HepG2 (cell line): ENCODE results near the gene APOC4. TPM values are rescaled to one million over a fixed set of nuclear protein-coding genes. Genes with fewer than 3 reads are reported as not detected.

Source experiments
- ATAC-seq: fragments of 200-7000 bp; cut with Tn5 transposase; 3 replicates; pipeline ENCODE4 v1.9.1; 2020; ENCODE audit warnings: mild to moderate bottlenecking, moderate library complexity
- BruUV-seq: library from RNA; stranded (reverse); fragments of 400-500 nt; replicated peaks from 2 replicates; lab custom pipeline; 2021; lab: Mats Ljungman, UMichigan
- CTCF ChIA-PET: fragments of 300-600 bp; formaldehyde crosslinking; extraction: SDS; loops from one replicate; lab custom pipeline; 2021; ENCODE audit warnings: low total read pairs, inconsistent platforms, low intra/inter-chr PET ratio; lab: Yijun Ruan, JAX
- POLR2A ChIA-PET: fragments of 350-600 bp; sonication (Branson Sonifier 250); formaldehyde crosslinking; loops from one replicate; lab custom pipeline; 2020; ENCODE audit warnings: antibody characterized with exemption, inconsistent platforms; lab: Yijun Ruan, JAX
- DNase-seq: peaks from one replicate; pipeline ENCODE4 v3.0.0-alpha.2; 2015; ENCODE audit warnings: low spot score
- FAIRE-seq: peaks from 3 replicates; lab custom pipeline; 2011; peaks lifted over from hg19 to GRCh38; lab: Jason Lieb, UNC
- H2AFZ ChIP-seq: one replicate; pipeline ENCODE4 v1.6.1; 2011; ENCODE audit warnings: low read length, inconsistent platforms
- H3K27ac ChIP-seq: fragments of 300-600 bp; 3 replicates; pipeline ENCODE4 v1.8.0; 2011; ENCODE audit warnings: mixed run types, mild to moderate bottlenecking, mixed read lengths, low read length, inconsistent platforms; ENCODE audit not compliant: insufficient read depth; ENCODE audit errors: extremely low read length
- H3K27me3 ChIP-seq, 2 experiments: fragments of 200-600 bp in 1 of 2; 2 replicates in 1 of 2; 3 replicates in 1 of 2; pipeline versions ENCODE4 v1.6.0 to v1.8.0; 2011; ENCODE audit warnings: low read length in 2 of 2, mild to moderate bottlenecking in 2 of 2, moderate library complexity in 2 of 2, inconsistent platforms in 1 of 2; ENCODE audit not compliant: insufficient read depth in 2 of 2, control insufficient read depth in 1 of 2
- H3K36me3 ChIP-seq, 2 experiments: fragments of 200-600 bp in 1 of 2; replicated peaks in 1 of 2; 2 replicates in 1 of 2; 3 replicates in 1 of 2; pipeline versions ENCODE4 v1.5.1 to v1.8.0; 2011; ENCODE audit warnings: low read length in 2 of 2, inconsistent platforms in 1 of 2; ENCODE audit not compliant: insufficient read depth in 2 of 2, control insufficient read depth in 1 of 2
- H3K4me1 ChIP-seq: 2 replicates; pipeline ENCODE4 v1.5.1; 2012; ENCODE audit warnings: low read length, inconsistent platforms; ENCODE audit not compliant: insufficient read depth
- H3K4me2 ChIP-seq: 2 replicates; pipeline ENCODE4 v1.6.0; 2011; ENCODE audit warnings: low read depth, low read length, inconsistent platforms
- H3K4me3 ChIP-seq, 3 experiments: fragments of 200-600 bp in 1 of 3; sonication (generic), shearing (Covaris generic) in 1 of 3; replicated peaks in 1 of 3; 2 replicates each; pipeline ENCODE4 v1.5.1; 2011 to 2016; ENCODE audit warnings: low read length in 3 of 3, inconsistent platforms in 2 of 3, low read depth in 2 of 3, mild to moderate bottlenecking in 2 of 3, control low read depth in 1 of 3, mixed read lengths in 1 of 3; ENCODE audit not compliant: insufficient read depth in 1 of 3
- H3K79me2 ChIP-seq: one replicate; pipeline ENCODE4 v1.6.1; 2011; ENCODE audit warnings: low read length, inconsistent platforms; ENCODE audit not compliant: insufficient read depth
- H3K9ac ChIP-seq: 2 replicates; pipeline ENCODE4 v1.6.0; 2011; ENCODE audit warnings: mild to moderate bottlenecking, low read depth, low read length, inconsistent platforms; ENCODE audit not compliant: insufficient read depth
- H3K9me3 ChIP-seq: 2 replicates; pipeline ENCODE4 v1.5.1; 2012; ENCODE audit warnings: mild to moderate bottlenecking, low read length
- H4K20me1 ChIP-seq: 2 replicates; pipeline ENCODE4 v1.6.0; 2011; ENCODE audit warnings: inconsistent platforms, mild to moderate bottlenecking, low read length, moderate library complexity; ENCODE audit not compliant: insufficient read depth
- ONECUT2 ChIP-seq: sonication (generic); formaldehyde crosslinking; IDR thresholded peaks from 2 replicates; pipeline ENCODE4 v1.4.0; 2020; ENCODE audit warnings: missing genetic modification reagents
- RORA ChIP-seq: sonication (generic); formaldehyde crosslinking; IDR thresholded peaks from 2 replicates; pipeline ENCODE4 v1.5.0; 2020; ENCODE audit warnings: mild to moderate bottlenecking, missing genetic modification reagents, moderate library complexity
- SOX5 ChIP-seq: IDR thresholded peaks from 2 replicates; pipeline ENCODE4 v1.6.1; 2016; ENCODE audit warnings: borderline replicate concordance
- ZNF10 ChIP-seq: sonication (generic); formaldehyde crosslinking; IDR thresholded peaks from 2 replicates; pipeline ENCODE4 v1.4.0; 2020; ENCODE audit warnings: mild to moderate bottlenecking, low read depth, missing genetic modification reagents, borderline replicate concordance
- ZNF17 ChIP-seq: sonication (generic); formaldehyde crosslinking; IDR thresholded peaks from 2 replicates; pipeline ENCODE4 v1.5.0; 2020; ENCODE audit warnings: mild to moderate bottlenecking, missing genetic modification reagents
- ZNF230 ChIP-seq: sonication (generic); formaldehyde crosslinking; IDR thresholded peaks from 2 replicates; pipeline ENCODE4 v1.4.0; 2020; ENCODE audit warnings: mild to moderate bottlenecking, missing genetic modification reagents
- ZNF430 ChIP-seq: sonication (generic); formaldehyde crosslinking; IDR thresholded peaks from 2 replicates; pipeline ENCODE4 v1.9.0; 2021; ENCODE audit warnings: mild to moderate bottlenecking, missing genetic modification reagents
- ZNF552 ChIP-seq: sonication (generic); formaldehyde crosslinking; IDR thresholded peaks from 2 replicates; pipeline ENCODE4 v1.9.0; 2022; ENCODE audit warnings: missing genetic modification reagents, mild to moderate bottlenecking, borderline replicate concordance
- ZNF768 ChIP-seq: sonication (generic); formaldehyde crosslinking; IDR thresholded peaks from 2 replicates; pipeline ENCODE4 v1.4.0; 2020; ENCODE audit warnings: missing genetic modification reagents
- ZNF83 ChIP-seq: sonication (generic); formaldehyde crosslinking; IDR thresholded peaks from 2 replicates; pipeline ENCODE4 v1.4.0; 2020; ENCODE audit warnings: missing genetic modification reagents, mild to moderate bottlenecking, borderline replicate concordance
- WGBS: methylation state at CpG from one replicate; pipeline ENCODE4 v1.1.6; 2017; ENCODE audit warnings: low lambda C conversion rate; 5-methylcytosine and 5-hydroxymethylcytosine counted together
- in situ Hi-C: cut with HindIII; loops from 2 replicates; pipeline ENCODE4 v1.10.0; 2017; ENCODE audit warnings: low pct_unique_long_range_greater_than_20kb; ENCODE audit not compliant: extremely low pct_ligation_motif_present
- intact Hi-C: fragments of 100-400 bp; cut with micrococcal nuclease; formaldehyde crosslinking; loops from one replicate; pipeline ENCODE4 v1.10.0; 2022; ENCODE audit not compliant: unreplicated experiment
- polyA plus RNA-seq, 8 experiments: library from polyadenylated mRNA; depleted of rRNA in 3 of 8; stranded (reverse) in 7 of 8; unstranded in 1 of 8; fragments of >200 nt; fragmentation: Illumina TruSeq in 4 of 8; extraction: Trizol in 4 of 8; gene quantifications; 2 replicates each; pipeline versions ENCODE4 v1.2.1 to v1.2.3, GENCODE V29; 2011 to 2016; ENCODE audit warnings: low read depth in 4 of 8, missing spikeins in 1 of 8, mixed read lengths in 1 of 8; ENCODE audit not compliant: insufficient read depth in 1 of 8
- total RNA-seq, 5 experiments: library from RNA; depleted of rRNA; stranded (reverse); fragments of >200 nt; fragmentation: Illumina TruSeq; extraction: Trizol; gene quantifications; 2 replicates each; pipeline ENCODE4 v1.2.3, GENCODE V29; 2016; ENCODE audit warnings: low read depth in 1 of 5
- TF ChIP-seq, protein P1 (sequence below): sonication (generic); formaldehyde crosslinking; IDR thresholded peaks from 2 replicates; pipeline ENCODE4 v1.4.0; 2020; ENCODE audit warnings: missing genetic modification reagents
- TF ChIP-seq, protein P2 (sequence below): sonication (generic); formaldehyde crosslinking; IDR thresholded peaks from 2 replicates; pipeline ENCODE4 v1.9.0; 2021; ENCODE audit warnings: mild to moderate bottlenecking, missing genetic modification reagents

Gene APOC4
- total and polyA plus RNA-seq, 2 of the 13 experiments (the other 11 are each of a cell fraction or from before 2014, with no cell fraction given), result 0.46 TPM; not detected in 1

DNA sequence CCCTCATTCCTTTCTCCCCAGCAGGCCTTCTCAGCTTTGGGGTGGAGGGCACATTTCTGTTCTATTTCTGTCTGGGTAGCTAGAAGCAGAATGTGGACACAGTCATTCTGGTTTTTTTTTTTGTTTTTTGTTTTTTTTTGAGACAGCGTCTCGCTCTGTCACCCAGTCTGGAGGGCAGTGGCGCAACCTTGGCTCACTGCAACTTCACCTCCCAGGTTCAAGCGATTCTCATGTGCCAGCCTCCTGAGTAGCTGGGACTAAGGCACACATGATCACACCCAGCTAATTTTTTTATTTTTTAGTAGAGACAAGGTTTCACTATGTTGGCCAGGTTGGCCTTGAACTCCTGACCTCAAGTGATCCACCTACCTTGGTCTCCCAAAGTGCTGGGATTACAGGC, 33.4 kb downstream of the APOC4 start:
- H3K9ac ChIP-seq, result no peak overlapping the region
- in situ Hi-C loops, result no loop called here
- H3K9me3 ChIP-seq, result no peaks in the 10 kb centered on the region
- no peaks in the 10 kb centered on the region for H3K79me2 ChIP-seq
- peaks cover 18% of the 10 kb centered on the region for H3K4me1 ChIP-seq
- WGBS, result 97% methylated on average over 4 of the region's 4 CpGs
- FAIRE-seq (no peak), ATAC-seq (no peak), DNase-seq (no peak)
- no peaks in the 10 kb centered on the region for H4K20me1 ChIP-seq
- no peak overlapping the region for H3K4me2 ChIP-seq
- peak overlapping the region; percentile 44 for H3K27ac ChIP-seq
- ChIA-PET CTCF (no interaction called here), POLR2A (interaction anchor here (1.2 kb wide), 1 partner anchor 69 kb away, joined by 3 read pairs; the partner anchor contains the start of gene APOE)
- BruUV-seq, result no TSS peak
- H3K27me3 ChIP-seq, result no peaks in the 10 kb centered on the region
- no peak overlapping the region for H2AFZ ChIP-seq
- H3K36me3 ChIP-seq, result peaks cover 40 to 63% of the 10 kb centered on the region in 2 experiments
- intact Hi-C loops, result no loop called here
- no peak overlapping the region for H3K4me3 ChIP-seq
- TF ChIP-seq ZNF83 (CRISPR knock-in tag) (no peak), ZNF10 (no peak), RORA (CRISPR knock-in tag) (no peak), ZNF552 (CRISPR knock-in tag) (no peak), ZNF17 (CRISPR knock-in tag) (no peak), SOX5 (CRISPR knock-in tag) (no peak), ZNF768 (CRISPR knock-in tag) (no peak), ZNF430 (CRISPR knock-in tag) (no peak), ZNF230 (CRISPR knock-in tag) (no peak), ONECUT2 (CRISPR knock-in tag) (no peak)
- TF ChIP-seq, protein P1, sequence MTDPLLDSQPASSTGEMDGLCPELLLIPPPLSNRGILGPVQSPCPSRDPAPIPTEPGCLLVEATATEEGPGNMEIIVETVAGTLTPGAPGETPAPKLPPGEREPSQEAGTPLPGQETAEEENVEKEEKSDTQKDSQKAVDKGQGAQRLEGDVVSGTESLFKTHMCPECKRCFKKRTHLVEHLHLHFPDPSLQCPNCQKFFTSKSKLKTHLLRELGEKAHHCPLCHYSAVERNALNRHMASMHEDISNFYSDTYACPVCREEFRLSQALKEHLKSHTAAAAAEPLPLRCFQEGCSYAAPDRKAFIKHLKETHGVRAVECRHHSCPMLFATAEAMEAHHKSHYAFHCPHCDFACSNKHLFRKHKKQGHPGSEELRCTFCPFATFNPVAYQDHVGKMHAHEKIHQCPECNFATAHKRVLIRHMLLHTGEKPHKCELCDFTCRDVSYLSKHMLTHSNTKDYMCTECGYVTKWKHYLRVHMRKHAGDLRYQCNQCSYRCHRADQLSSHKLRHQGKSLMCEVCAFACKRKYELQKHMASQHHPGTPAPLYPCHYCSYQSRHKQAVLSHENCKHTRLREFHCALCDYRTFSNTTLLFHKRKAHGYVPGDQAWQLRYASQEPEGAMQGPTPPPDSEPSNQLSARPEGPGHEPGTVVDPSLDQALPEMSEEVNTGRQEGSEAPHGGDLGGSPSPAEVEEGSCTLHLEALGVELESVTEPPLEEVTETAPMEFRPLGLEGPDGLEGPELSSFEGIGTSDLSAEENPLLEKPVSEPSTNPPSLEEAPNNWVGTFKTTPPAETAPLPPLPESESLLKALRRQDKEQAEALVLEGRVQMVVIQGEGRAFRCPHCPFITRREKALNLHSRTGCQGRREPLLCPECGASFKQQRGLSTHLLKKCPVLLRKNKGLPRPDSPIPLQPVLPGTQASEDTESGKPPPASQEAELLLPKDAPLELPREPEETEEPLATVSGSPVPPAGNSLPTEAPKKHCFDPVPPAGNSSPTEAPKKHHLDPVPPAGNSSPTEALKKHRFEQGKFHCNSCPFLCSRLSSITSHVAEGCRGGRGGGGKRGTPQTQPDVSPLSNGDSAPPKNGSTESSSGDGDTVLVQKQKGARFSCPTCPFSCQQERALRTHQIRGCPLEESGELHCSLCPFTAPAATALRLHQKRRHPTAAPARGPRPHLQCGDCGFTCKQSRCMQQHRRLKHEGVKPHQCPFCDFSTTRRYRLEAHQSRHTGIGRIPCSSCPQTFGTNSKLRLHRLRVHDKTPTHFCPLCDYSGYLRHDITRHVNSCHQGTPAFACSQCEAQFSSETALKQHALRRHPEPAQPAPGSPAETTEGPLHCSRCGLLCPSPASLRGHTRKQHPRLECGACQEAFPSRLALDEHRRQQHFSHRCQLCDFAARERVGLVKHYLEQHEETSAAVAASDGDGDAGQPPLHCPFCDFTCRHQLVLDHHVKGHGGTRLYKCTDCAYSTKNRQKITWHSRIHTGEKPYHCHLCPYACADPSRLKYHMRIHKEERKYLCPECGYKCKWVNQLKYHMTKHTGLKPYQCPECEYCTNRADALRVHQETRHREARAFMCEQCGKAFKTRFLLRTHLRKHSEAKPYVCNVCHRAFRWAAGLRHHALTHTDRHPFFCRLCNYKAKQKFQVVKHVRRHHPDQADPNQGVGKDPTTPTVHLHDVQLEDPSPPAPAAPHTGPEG (CRISPR knock-in tag), result no peak
- TF ChIP-seq, protein P2, sequence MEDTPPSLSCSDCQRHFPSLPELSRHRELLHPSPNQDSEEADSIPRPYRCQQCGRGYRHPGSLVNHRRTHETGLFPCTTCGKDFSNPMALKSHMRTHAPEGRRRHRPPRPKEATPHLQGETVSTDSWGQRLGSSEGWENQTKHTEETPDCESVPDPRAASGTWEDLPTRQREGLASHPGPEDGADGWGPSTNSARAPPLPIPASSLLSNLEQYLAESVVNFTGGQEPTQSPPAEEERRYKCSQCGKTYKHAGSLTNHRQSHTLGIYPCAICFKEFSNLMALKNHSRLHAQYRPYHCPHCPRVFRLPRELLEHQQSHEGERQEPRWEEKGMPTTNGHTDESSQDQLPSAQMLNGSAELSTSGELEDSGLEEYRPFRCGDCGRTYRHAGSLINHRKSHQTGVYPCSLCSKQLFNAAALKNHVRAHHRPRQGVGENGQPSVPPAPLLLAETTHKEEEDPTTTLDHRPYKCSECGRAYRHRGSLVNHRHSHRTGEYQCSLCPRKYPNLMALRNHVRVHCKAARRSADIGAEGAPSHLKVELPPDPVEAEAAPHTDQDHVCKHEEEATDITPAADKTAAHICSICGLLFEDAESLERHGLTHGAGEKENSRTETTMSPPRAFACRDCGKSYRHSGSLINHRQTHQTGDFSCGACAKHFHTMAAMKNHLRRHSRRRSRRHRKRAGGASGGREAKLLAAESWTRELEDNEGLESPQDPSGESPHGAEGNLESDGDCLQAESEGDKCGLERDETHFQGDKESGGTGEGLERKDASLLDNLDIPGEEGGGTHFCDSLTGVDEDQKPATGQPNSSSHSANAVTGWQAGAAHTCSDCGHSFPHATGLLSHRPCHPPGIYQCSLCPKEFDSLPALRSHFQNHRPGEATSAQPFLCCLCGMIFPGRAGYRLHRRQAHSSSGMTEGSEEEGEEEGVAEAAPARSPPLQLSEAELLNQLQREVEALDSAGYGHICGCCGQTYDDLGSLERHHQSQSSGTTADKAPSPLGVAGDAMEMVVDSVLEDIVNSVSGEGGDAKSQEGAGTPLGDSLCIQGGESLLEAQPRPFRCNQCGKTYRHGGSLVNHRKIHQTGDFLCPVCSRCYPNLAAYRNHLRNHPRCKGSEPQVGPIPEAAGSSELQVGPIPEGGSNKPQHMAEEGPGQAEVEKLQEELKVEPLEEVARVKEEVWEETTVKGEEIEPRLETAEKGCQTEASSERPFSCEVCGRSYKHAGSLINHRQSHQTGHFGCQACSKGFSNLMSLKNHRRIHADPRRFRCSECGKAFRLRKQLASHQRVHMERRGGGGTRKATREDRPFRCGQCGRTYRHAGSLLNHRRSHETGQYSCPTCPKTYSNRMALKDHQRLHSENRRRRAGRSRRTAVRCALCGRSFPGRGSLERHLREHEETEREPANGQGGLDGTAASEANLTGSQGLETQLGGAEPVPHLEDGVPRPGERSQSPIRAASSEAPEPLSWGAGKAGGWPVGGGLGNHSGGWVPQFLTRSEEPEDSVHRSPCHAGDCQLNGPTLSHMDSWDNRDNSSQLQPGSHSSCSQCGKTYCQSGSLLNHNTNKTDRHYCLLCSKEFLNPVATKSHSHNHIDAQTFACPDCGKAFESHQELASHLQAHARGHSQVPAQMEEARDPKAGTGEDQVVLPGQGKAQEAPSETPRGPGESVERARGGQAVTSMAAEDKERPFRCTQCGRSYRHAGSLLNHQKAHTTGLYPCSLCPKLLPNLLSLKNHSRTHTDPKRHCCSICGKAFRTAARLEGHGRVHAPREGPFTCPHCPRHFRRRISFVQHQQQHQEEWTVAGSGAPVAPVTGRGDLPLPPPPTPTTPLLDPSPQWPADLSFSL, result no peak
